ENCODE data around the gene CHST1.

CHST1 gene

GRCh38 chr11:45659818-45660160, 5.6 kb downstream of the CHST1 start:
- no peak for DNase-seq

- DNase-seq = no peak
Observed at GRCh38 chr11:45659031-45659817, 6.2 kb downstream of the CHST1 start.

GRCh38 chr11:45658292-45658991, 7.0 kb downstream of the CHST1 start:
- DNase-seq = no peak

- DNase-seq = no peak
Observed at GRCh38 chr11:45657496-45658260, 7.7 kb downstream of the CHST1 start.

- no peak for DNase-seq
Observed at GRCh38 chr11:45655831-45656230, 9.6 kb downstream of the CHST1 start.

- DNase-seq = peak; percentile 7
Observed at GRCh38 chr11:45655347-45655756, 10.1 kb downstream of the CHST1 start.

GRCh38 chr11:45655012-45655283, 10.5 kb downstream of the CHST1 start:
- DNase-seq = no peak

GRCh38 chr11:45654231-45655011, 11.0 kb downstream of the CHST1 start:
- DNase-seq = no peak

GRCh38 chr11:45653277-45653676, 12.1 kb downstream of the CHST1 start:
- no peak for DNase-seq

GRCh38 chr11:45652781-45653180, 12.6 kb downstream of the CHST1 start:
- no peak for DNase-seq

GRCh38 chr11:45651841-45652749, 13.3 kb downstream of the CHST1 start:
- no peak for DNase-seq

- no peak for DNase-seq
Observed at GRCh38 chr11:45651156-45651555, 14.3 kb downstream of the CHST1 start.

GRCh38 chr11:45650166-45651095, 15.0 kb downstream of the CHST1 start:
- DNase-seq = no peak

- no peak for DNase-seq
Observed at GRCh38 chr11:45649544-45650165, 15.8 kb downstream of the CHST1 start.

- no peak for DNase-seq
Observed at GRCh38 chr11:45648931-45649330, 16.5 kb downstream of the CHST1 start.

GRCh38 chr11:45647786-45648185, 17.6 kb downstream of the CHST1 start:
- DNase-seq = no peak

- DNase-seq = no peak
Observed at GRCh38 chr11:45647329-45647728, 18.1 kb downstream of the CHST1 start.

- no peak for DNase-seq
Observed at GRCh38 chr11:45646275-45646927, 19.0 kb downstream of the CHST1 start.

GRCh38 chr11:45644981-45645889, 20.2 kb downstream of the CHST1 start:
- DNase-seq = no peak

Measured in NCI-H1417 treated with DMSO at 0.1 percent for 48 hours (cell line).